GM18907 (cell line): Measurements from ENCODE around the gene RNGTT.
"Not testable (repeated sequence)": the region's sequence is repeated elsewhere in the genome, so short reads cannot be mapped to it uniquely, and the experiment has no call there.

Experiments
- ATAC-seq: cut with Tn5 transposase; IDR thresholded peaks from one replicate; pipeline ENCODE4 v1.9.1; 2021; ENCODE audit warnings: mild to moderate bottlenecking, moderate library complexity; ENCODE audit not compliant: unreplicated experiment

RNGTT gene

DNA sequence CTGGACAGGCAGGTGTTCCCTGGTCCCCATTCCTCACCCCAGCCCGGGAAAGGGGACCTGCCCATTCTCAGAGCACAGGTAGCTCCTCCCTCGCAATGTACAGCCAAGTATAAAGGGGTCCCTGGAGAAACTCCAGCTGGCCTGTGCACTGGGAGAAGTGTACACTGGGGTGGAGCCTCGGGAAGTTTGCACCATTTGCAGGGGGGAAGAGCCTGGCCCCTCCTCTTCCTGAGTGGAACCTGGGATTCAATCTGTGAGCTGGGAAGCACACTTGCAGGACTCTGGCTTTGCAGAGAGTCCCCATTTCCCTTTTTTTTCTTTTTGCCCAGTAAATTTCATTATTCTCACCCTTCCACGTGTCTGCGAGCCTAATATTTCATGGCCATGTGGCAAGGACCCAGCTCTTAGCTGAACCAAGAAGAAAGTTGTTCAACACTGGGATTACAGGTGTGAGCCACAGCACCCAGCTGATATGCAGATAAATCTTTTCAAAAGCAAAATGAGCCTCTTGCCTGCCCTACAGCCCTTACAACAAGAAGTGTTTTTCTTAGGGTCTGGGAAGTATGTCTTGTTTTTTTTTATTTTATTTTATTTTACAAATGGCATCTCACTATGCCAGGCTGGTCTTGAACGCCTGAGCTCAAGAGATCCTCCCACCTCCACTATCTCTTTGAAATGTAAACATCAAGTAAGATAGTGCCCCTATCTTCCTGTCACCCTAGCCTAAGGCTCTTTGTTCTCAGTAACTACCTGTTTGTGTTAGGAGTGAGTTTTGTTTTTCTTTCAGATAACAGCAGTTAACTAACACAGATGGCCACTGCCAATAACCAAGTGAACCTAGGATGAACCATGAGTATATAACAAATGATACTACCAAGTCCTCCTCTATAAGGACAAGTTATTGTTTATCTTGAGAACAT is 9.3 kb upstream of the RNGTT start:
- no peak for ATAC-seq

DNA sequence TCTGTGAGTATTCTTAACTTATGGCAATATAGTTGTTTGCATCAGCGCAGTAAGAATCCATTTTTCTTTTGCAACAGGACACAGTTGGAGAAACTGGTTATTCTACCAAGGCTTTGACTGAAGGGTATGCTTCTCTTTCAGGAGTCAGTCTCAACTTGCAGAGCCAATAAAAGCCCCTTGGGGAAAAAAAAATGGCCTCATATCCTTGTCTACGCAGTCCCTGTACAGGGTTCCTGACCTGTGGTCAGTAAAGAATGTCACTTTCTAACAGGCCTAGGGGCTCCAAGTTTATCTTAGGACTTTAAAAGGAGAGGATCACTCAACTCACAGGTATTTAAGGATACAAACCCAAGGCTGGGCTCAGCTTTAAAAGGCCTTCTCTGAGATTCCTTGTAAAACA is 6.9 kb upstream of the RNGTT start:
- ATAC-seq: no peak

DNA sequence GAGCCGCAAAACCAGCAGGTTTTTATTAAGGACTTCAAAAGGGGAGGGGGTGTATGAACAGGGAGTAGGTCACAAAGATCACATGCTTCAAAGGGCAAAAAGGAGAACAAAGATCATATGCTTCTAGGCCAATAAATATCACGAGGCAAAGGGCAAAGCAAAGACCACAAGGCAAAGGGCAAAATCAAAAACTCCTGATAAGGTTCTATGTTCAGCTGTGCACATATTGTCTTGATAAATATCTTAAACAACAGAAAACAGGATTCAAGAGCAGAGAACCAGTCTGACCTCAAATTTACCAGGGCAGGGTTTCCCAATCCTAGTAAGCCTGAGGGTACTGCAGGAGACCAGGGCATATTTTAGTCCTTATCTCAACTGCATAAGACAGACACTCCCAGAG is 5.8 kb upstream of the RNGTT start:
- not testable (repeated sequence) for ATAC-seq

DNA sequence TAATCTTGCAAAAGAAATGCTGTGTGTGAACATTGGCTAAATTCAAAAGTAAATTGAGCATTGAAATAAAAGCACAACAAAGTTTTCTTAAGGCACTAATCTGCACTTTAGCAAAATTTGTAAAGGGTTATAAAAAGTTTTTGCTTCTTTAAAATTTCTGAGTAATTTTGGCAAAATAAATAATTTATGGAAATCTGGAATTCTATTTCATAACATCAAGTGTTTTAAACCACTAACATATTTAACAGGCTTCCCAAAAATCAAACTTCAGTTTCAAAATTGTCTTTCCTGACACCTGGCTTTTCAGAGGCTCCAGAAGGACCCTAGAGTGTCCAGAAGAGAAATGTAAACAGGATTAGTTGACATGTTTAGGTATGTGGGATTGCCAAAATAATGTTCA is 4.5 kb upstream of the RNGTT start:
- ATAC-seq: no peak

DNA sequence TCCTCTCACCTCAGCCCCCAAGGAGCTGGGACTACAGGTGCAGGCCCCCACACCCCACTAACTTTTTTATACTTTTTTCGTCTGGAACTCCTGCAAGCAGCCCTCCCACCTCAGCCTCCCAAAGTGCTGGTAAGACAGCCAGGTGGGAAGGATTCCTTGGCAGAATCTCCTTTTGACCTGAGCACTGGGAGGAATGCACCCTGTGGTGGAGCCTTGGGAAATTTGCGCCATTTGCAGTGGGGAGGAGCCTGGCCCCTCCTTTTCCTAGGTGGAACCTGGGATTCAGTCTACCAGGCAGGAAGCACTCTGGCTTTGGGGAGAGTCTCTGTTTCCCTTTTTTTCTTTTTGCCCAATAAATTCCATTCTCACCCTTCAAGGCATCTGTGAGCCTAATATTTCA is 2.3 kb upstream of the RNGTT start:
- ATAC-seq: no peak

DNA sequence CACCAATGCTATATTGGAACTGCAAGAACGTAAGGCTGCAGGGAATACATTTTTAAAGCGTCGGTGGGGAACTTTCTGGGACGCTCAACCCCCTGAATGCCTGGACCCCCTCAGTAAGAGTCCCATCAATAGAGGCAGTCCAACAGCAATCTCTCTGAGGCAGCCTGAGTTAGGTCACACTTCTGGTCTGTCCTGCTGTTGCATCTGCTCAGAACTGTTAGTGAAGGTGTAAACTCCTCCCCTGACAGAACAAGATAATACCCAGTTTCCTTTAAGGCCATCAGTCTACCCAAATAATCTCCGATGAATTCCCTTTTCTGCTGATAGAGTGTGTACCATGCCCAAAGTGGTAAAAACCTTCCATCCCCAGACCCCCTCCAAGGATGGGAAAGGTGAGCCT is 1.1 kb upstream of the RNGTT start:
- no peak for ATAC-seq

DNA sequence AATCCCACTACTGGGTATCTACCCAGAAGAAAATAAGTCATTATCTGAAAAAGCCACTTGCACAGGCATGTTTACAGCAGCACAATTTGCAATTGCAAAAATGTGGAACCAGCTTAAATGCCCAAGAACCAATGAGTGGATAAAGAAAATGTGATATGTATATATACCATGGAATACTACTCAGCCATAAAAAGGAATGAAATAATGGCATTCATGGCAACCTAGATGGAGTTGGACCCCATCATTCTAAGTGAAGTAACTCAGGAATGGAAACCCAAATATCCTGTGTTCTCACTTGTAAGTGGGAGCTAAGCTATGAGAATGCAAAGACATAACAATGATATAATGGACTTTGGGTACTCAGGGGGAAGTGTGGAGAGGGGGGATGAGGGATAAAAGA is 4.6 kb downstream of the RNGTT start:
- ATAC-seq: no peak

DNA sequence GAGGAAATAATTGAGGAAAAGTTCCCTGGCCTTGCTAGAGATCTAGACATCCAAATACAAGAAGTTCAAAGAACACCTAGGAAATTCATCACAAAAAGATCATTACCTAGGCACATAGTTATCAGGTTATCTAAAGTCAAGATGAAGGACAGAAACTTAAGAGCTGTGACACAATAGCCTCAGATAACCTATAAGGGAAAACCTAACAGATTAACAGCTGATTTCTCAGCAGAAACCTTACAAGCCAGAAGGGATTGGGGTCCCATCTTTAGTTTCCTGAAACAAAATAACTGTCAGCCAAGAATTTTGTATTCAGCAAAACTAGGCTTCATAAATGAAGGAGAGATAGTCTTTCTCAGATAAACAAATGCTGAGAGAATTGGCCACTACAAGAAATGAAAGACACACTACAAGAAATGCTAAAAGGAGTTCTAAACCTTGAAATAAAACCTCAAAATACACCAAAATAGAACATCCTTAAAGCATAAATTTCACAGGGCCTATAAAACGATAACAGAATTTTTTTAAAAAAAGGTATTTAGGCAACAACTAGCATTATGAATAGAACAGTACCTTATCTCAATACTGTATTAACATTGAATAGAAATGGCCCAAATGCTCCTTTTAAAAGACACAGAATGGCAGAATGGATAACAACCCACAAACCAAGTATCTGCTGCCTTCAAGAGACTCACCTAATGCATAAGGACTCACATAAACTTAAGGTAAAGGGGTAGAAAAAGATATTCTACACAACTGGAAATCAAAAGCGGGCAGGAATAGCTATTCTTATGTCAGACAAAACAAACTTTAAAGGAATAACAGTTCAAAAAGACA is 9.7 kb downstream of the RNGTT start:
- no peak for ATAC-seq

DNA sequence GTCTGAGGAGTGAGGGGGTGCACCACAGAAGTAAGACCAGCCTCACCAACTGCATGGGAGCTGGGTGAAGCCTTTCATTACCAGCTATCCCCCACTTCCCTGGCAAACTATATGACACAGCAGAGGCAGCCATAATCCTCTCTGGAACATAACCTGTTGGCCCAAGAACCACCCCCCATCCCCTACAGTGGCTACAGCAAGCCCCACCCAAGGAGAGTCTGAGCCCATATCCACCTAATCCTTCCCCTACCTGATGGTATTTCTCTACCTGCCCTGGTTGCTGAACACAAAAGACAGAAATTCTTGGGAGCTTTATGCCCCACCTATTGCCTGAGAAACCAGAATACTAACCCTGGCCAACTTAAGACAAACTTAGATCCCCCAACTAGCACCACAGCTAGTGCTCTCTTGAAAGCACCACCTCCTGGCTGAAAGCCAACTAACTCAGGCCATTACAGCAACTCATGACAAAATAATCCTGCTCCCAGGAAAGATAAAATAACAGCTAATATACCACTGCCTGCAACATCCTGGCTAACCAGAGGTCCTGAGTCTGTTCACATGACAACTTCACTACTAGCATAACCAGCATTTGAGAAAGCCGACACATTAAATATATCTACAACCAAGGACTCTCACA is 11.2 kb downstream of the RNGTT start:
- ATAC-seq: no peak

DNA sequence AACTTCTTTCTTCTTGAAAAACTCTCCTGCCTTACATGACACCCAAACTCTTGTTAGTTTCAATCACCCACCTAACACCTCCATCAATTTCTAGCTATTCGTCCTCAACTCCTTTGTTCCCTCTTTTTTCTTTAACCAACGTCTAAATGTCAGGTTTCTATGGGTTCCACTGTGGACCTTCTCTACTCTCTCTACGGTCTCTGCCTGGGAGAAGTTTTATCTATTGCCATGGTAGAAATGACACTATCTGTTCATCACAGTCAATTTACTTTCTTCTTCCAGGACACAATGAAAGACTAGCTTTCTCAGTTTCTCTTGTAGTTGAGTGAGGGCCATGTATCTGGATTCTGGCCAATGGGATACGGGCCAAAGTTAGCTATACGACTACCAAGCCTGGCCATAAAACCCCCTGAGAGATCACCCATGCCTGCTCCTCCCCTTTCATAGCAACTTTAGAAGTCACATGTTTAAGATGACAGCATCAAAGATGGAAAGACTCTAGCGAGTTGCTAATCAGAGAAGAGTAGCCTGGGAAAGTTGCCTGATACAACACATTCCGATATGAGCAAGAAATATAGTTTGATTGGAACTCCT is 17.9 kb downstream of the RNGTT start:
- no peak for ATAC-seq

DNA sequence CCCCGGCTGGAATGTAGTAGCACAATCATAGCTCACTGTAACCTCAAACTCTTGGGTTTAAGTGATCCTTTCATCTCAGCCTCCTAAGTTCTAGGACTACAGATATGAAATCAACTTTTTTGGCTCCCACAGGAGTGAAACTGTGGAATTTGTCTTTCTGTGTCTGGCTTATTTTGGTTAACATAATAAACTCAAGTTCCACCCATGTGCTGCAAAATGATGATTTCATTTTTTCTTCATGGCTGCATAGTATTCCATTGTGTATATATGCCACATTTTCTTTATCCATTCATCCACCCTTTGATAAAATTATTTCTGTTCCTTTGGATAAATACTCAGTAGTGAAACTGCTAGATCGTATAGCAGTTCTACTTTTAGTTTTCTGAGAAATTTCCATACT is 29.9 kb downstream of the RNGTT start:
- no peak for ATAC-seq

DNA sequence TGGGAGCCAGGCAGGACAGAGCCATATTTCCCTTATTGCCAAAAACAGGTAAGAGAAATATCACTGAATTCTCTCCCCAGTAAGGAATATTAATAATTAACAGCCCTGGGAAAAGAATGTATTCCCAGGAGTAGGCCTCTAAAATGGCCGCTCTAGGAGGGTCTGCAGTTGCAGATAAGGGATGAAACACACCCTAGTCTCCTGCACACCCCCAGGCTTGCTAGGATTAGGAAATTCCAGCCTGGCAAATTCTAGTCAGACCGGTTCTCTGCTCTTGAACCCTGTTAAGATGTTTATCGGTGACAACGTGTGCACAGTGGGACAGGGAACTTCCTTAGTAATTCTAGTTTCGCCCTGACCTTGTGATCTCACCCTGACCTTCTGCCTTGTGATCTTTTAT is 31.4 kb downstream of the RNGTT start:
- not testable (repeated sequence) for ATAC-seq

DNA sequence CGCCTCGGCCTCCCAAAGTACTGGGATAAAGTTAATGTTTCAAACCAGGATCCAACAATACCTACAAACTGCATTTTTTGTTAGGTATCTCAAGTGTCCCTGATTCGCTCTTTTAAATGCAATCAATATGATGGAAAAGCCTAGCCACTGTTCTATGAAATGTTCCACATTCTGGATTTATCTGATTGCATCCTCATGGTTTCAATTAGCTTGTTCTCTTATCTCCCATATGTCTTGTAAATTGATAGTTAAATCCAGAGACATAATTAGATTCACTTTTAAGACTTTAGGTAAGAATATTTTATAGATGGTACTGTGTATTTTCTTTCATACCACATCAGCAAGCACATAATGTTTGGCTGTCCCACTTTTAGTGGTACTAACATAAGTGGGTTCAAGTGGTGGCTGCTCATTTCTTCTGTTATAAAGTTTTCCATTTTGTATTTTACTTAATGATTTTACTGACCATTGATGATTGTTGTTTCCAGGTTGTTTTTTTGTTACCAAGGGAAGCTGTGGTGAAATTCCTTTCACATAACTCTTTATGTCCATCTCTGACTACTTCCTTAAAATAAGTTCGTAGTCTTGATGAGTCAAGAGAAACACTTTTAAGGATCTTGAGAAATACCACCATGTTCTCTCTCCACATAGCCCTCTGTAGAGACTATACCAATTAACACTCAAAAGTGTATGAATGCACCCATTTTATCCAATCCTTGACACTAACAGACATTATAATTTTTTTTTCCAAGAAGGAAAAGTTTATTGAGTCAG is 40.5 kb downstream of the RNGTT start:
- ATAC-seq: no peak

DNA sequence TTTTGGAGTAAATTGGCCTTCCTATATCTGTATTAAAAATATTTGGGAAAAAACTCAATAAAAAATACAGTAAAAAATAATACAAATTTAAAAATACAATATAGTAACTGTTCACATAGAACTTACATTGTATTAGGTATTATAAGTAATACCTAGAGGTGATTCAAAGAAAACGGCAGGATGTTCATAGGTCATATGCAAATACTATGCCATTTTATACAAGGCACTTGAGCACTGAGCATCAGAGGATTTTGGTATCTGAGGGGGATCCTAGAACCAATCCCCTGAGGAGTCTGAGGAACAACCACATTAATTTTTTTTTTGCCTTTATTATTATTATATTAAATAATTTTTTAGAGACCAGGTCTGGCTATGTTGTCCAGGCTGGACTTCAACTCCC is 41.7 kb downstream of the RNGTT start:
- no peak for ATAC-seq

DNA sequence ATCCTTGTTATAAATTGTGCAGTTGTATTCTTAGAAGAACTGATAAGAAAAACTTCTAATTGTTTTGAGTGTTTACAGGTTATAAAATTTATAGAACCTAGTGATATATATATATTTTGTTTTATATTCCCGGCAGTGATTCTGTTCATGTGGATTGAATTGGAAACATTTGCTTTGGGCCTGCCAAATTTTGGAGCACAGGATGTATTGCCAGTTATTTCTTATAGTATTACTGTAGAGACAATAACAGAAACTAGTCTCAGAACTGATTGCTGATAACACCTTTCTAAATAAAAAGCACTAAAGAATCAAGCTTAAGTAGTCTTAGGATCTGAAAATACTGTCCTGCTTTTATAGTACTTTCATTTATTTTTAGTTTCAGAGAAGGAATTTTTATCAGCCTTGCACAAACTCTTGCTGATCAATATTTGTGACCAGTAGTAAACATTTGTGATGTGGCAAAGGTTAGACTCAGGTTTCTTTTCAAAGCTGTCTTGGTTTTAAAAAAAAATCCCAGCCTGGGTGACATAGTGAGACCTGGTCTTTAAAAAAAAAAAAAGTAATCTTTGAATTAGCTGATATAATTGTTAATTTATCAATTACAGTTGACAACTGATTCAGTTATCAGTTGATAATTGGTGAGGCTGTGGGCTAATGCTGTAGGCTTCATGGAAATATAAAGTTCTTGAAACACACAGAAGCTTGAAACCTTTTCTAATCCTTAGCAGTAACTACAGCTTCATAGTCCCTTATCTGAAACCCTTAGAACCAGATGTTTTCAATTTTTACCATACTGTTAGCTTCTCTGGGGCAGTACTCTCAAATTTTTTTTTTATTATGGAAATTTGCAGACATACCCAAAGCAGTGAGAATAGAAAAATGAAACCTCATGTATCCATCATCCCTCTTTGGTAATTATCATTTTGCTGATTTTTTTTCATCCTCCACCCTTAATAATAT is 42.4 kb downstream of the RNGTT start:
- ATAC-seq: no peak

DNA sequence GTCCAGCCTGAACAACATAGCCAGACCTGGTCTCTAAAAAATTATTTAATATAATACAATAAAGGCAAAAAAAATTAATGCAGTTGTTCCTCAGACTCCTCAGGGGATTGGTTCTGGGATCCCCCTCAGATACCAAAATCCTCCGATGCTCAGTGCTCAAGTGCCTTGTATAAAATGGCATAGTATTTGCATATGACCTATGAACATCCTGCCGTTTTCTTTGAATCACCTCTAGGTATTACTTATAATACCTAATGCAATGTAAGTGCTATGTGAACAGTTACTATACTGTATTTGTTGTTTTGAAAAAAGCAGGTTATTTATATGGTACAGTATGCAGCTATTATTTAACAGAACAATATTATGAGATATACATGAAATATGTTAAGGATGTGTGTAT is 43.3 kb downstream of the RNGTT start:
- ATAC-seq: peak; percentile 39

DNA sequence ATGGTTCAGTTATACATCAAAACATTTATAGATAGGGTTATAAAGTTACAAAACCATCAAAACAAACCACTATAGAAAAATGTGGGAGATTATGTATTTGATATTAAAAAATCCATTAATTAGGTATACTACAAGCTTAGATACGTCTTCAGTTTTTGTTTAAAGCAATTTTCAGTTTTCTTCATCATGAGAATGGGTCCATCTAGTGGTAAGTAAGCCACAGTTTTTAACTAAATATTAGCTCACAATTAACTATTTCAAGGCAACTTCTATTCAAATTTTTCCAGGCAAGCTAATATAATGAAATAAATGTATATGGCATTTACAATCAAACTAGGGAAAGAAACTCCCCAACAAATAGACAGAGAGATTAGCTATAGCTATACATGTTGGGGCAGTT is 44.4 kb downstream of the RNGTT start:
- ATAC-seq: no peak

DNA sequence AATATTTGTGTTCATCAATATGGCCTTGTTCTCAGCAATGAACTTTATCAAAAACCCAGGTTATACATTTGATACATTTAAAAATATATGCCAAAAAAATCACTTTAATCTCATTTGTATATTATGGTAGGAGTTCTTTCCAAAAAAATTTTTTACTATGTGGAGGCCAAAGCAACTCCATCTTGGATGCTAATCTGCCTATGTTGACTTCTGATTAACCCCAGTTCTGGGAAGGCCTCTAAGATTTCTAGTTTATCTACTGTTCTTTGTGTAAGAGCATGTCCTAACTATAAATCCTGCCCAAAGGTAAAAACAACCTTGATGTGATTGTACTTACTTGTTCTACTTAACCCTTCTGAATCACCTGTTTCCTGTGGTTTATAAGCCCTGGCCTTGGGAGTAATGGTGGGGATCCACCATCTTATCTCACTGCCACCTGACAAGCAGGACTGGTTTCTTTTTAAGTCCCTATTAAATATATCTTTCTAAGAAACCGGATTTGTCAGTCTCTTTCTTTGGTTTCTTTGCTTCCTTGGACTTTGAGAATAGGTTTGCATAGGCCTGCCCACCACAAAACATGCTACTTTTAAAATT is 46.7 kb downstream of the RNGTT start:
- no peak for ATAC-seq
